ENCODE measurements around the gene COL4A1. TPM values are rescaled to one million over a fixed set of nuclear protein-coding genes. Genes with fewer than 3 reads are reported as not detected.

The COL4A1 gene
- total RNA-seq, 1 donor from 2014 or later = 2,489 TPM

DNA sequence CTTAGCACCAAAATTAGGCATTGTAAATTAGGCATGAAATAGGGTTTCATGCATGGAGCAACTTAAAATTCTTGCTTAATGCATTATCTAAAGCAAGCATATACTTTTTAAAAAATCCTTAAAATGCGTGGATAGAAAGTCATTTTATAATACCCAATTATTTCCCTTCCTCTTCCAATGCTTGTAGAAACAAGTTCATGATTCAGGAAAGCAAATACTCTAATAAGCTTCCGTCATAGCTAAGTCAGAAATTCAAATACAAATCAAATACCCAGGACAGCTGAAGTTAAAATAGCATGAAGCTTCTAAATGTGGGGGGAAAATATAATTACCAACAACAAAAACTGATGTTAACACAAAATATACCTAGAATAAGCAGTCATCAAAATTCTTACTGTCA is 89.1 kb downstream of the COL4A1 start:
- Histone ChIP-seq H4K20me1 (ENCODE audit: insufficient read depth, low read length) (peaks cover 83% of the 10 kb centered on the region), H3K9ac (ENCODE audit: low read length) (peak overlapping the region; percentile 59), H3K36me3 (ENCODE audit: insufficient read depth, low read length) (peaks cover 11% of the 10 kb centered on the region), H3K27ac (ENCODE audit: low read depth, low read length) (no peak overlapping the region), H3K4me3 (ENCODE audit: insufficient read depth, low read depth, low read length) (no peak overlapping the region), H3K9me3 (ENCODE audit: insufficient read depth, low read depth, low read length) (no peaks in the 10 kb centered on the region), H3K4me2 (ENCODE audit: low read length) (no peak overlapping the region), H3K27me3 (ENCODE audit: insufficient read depth, low read length) (no peaks in the 10 kb centered on the region), H3K4me1 (ENCODE audit: insufficient read depth, low read length) (peaks cover 34% of the 10 kb centered on the region), H3K79me2 (ENCODE audit: insufficient read depth, low read length) (peaks cover 65% of the 10 kb centered on the region), H2AFZ (ENCODE audit: low read depth, low read length) (no peak overlapping the region)
- peaks cover 23% of the 10 kb centered on the region for H3K36me3 Mint-ChIP-seq (ENCODE audit: low read depth, unreplicated experiment)
- no peaks in the 10 kb centered on the region for H3K9me3 Mint-ChIP-seq (ENCODE audit: unreplicated experiment)
- no peaks in the 10 kb centered on the region for H3K27me3 Mint-ChIP-seq (ENCODE audit: low read depth, unreplicated experiment)
- no peak overlapping the region for H3K27ac Mint-ChIP-seq (ENCODE audit: unreplicated experiment)
- FAIRE-seq = no peak
- peaks cover 47% of the 10 kb centered on the region for H3K4me1 Mint-ChIP-seq (ENCODE audit: low read depth, unreplicated experiment)
- TF ChIP-seq EZH2 (IDR thresholded peaks at IDR 0.05; ENCODE audit: insufficient read depth, low read length) = no peak
- TF ChIP-seq, protein P1, sequence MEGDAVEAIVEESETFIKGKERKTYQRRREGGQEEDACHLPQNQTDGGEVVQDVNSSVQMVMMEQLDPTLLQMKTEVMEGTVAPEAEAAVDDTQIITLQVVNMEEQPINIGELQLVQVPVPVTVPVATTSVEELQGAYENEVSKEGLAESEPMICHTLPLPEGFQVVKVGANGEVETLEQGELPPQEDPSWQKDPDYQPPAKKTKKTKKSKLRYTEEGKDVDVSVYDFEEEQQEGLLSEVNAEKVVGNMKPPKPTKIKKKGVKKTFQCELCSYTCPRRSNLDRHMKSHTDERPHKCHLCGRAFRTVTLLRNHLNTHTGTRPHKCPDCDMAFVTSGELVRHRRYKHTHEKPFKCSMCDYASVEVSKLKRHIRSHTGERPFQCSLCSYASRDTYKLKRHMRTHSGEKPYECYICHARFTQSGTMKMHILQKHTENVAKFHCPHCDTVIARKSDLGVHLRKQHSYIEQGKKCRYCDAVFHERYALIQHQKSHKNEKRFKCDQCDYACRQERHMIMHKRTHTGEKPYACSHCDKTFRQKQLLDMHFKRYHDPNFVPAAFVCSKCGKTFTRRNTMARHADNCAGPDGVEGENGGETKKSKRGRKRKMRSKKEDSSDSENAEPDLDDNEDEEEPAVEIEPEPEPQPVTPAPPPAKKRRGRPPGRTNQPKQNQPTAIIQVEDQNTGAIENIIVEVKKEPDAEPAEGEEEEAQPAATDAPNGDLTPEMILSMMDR (IDR thresholded peaks at IDR 0.05; ENCODE audit: insufficient read depth, low read depth, low read length) = no peak
- DNase-seq (ENCODE audit: low read depth) = no peak
- no peak overlapping the region for H3K4me3 Mint-ChIP-seq (ENCODE audit: unreplicated experiment)

DNA sequence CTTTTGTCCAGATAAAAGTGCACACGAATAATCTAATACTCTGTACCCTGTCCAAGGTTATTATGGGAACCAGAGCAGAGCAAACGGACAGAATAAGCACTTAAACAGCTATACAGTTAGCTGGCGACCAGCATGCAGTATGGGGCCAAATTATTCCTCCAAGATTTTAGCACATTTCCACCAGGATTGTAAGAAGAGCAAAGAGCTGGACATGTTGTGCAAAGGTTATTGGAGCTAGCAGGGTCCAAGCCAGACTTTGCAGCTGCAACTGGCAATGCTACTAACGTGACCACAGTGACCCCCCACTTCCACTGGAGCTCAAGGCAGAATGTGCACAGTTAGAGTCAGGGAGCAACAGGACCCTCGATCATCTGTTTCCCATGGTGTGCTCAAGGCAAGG is 89.9 kb downstream of the COL4A1 start:
- TF ChIP-seq, protein P1 (IDR thresholded peaks at IDR 0.05; ENCODE audit: insufficient read depth, low read depth, low read length) = no peak
- TF ChIP-seq EZH2 (IDR thresholded peaks at IDR 0.05; ENCODE audit: insufficient read depth, low read length) = no peak
- peaks cover 64% of the 10 kb centered on the region for H3K79me2 ChIP-seq (ENCODE audit: insufficient read depth, low read length)
- FAIRE-seq (peak; percentile 47), DNase-seq (ENCODE audit: low read depth) (no peak)
- H3K4me1 ChIP-seq (ENCODE audit: insufficient read depth, low read length) = peaks cover 34% of the 10 kb centered on the region
- H3K4me3 ChIP-seq (ENCODE audit: insufficient read depth, low read depth, low read length) = no peak overlapping the region
- Mint-ChIP-seq H3K4me1 (ENCODE audit: low read depth, unreplicated experiment) (peaks cover 50% of the 10 kb centered on the region), H3K9me3 (ENCODE audit: unreplicated experiment) (no peaks in the 10 kb centered on the region), H3K27me3 (ENCODE audit: low read depth, unreplicated experiment) (no peaks in the 10 kb centered on the region), H3K36me3 (ENCODE audit: low read depth, unreplicated experiment) (peaks cover 28% of the 10 kb centered on the region), H3K27ac (ENCODE audit: unreplicated experiment) (peak overlapping the region; percentile 27), H3K4me3 (ENCODE audit: unreplicated experiment) (no peak overlapping the region)
- peaks cover 18% of the 10 kb centered on the region for H3K36me3 ChIP-seq (ENCODE audit: insufficient read depth, low read length)
- H3K9ac ChIP-seq (ENCODE audit: low read length) = peak overlapping the region; percentile 59
- peak overlapping the region; percentile 54 for H3K4me2 ChIP-seq (ENCODE audit: low read length)
- peak overlapping the region; percentile 81 for H3K27ac ChIP-seq (ENCODE audit: low read depth, low read length)
- no peaks in the 10 kb centered on the region for H3K9me3 ChIP-seq (ENCODE audit: insufficient read depth, low read depth, low read length)
- H4K20me1 ChIP-seq (ENCODE audit: insufficient read depth, low read length) = peaks cover 90% of the 10 kb centered on the region
- no peaks in the 10 kb centered on the region for H3K27me3 ChIP-seq (ENCODE audit: insufficient read depth, low read length)
- H2AFZ ChIP-seq (ENCODE audit: low read depth, low read length) = no peak overlapping the region

DNA sequence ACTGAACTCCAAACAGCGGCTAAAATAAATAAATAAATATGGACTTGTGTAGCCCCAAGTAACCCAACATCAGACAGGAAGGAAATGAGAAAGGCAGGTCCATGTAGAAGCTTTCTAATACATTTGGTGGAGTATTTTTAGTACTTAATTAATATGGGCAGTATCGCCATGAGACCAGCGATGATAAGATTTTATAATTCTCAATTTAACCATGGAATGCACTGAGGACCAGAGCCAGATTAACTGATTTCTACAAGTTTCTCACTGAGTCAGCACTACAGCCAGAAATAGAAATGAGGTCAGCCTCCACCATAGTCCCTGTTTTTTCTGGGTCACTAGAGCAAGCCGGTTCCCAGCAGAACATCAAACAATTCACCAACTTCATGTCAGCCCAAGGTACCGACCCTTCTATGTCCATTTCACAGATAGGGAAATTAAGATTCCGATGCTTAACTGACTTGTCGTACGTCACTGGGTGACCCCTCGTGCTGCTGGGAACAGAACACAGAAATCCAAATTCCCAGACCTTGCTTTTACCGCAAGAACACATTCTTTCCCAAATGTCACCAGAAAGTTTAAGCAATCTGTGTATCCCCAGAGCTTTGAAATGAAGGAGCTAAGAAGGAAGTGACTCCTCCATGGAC is 90.4 kb downstream of the COL4A1 start:
- peak overlapping the region; percentile 54 for H3K4me2 ChIP-seq (ENCODE audit: low read length)
- peak overlapping the region; percentile 59 for H3K9ac ChIP-seq (ENCODE audit: low read length)
- H3K4me1 Mint-ChIP-seq (ENCODE audit: low read depth, unreplicated experiment) = peaks cover 52% of the 10 kb centered on the region
- no peak for TF ChIP-seq EZH2 (IDR thresholded peaks at IDR 0.05; ENCODE audit: insufficient read depth, low read length)
- TF ChIP-seq, protein P1 (IDR thresholded peaks at IDR 0.05; ENCODE audit: insufficient read depth, low read depth, low read length) = no peak
- no peaks in the 10 kb centered on the region for H3K27me3 ChIP-seq (ENCODE audit: insufficient read depth, low read length)
- H3K36me3 ChIP-seq (ENCODE audit: insufficient read depth, low read length) = peaks cover 21% of the 10 kb centered on the region
- H3K9me3 Mint-ChIP-seq (ENCODE audit: unreplicated experiment) = no peaks in the 10 kb centered on the region
- peaks cover 59% of the 10 kb centered on the region for H3K79me2 ChIP-seq (ENCODE audit: insufficient read depth, low read length)
- peak; percentile 87 for DNase-seq (ENCODE audit: low read depth)
- no peak overlapping the region for H2AFZ ChIP-seq (ENCODE audit: low read depth, low read length)
- no peaks in the 10 kb centered on the region for H3K9me3 ChIP-seq (ENCODE audit: insufficient read depth, low read depth, low read length)
- no peak overlapping the region for H3K4me3 ChIP-seq (ENCODE audit: insufficient read depth, low read depth, low read length)
- H4K20me1 ChIP-seq (ENCODE audit: insufficient read depth, low read length) = peaks cover 86% of the 10 kb centered on the region
- peaks cover 30% of the 10 kb centered on the region for H3K4me1 ChIP-seq (ENCODE audit: insufficient read depth, low read length)
- peak overlapping the region; percentile 27 for H3K27ac Mint-ChIP-seq (ENCODE audit: unreplicated experiment)
- FAIRE-seq = peak; percentile 32
- H3K27me3 Mint-ChIP-seq (ENCODE audit: low read depth, unreplicated experiment) = no peaks in the 10 kb centered on the region
- peaks cover 34% of the 10 kb centered on the region for H3K36me3 Mint-ChIP-seq (ENCODE audit: low read depth, unreplicated experiment)
- peak overlapping the region; percentile 81 for H3K27ac ChIP-seq (ENCODE audit: low read depth, low read length)
- peak overlapping the region; percentile 34 for H3K4me3 Mint-ChIP-seq (ENCODE audit: unreplicated experiment)
